Inferior parietal cortex (tissue), 1 donor: ENCODE measurements around the gene ARHGAP8.
A peak's percentile ranks its signal among the peaks of the same experiment; 100 is the strongest.
"Not testable (repeated sequence)": the region's sequence is repeated elsewhere in the genome, so short reads cannot be mapped to it uniquely, and the experiment has no call there.

Source experiments
- DNase-seq: peaks from one replicate; pipeline ENCODE4 v3.0.0-alpha.2; 2016; ENCODE audit errors: extremely low spot score

The ARHGAP8 gene

GRCh38 chr22:44739024-44739423 is 13.4 kb upstream of the ARHGAP8 start:
- no peak for DNase-seq

GRCh38 chr22:44739666-44740065 is 12.7 kb upstream of the ARHGAP8 start:
- DNase-seq: not testable (repeated sequence)

- no peak for DNase-seq
Observed at GRCh38 chr22:44740307-44740706, 12.1 kb upstream of the ARHGAP8 start.

GRCh38 chr22:44741929-44742328 is 10.4 kb upstream of the ARHGAP8 start:
- DNase-seq: no peak

GRCh38 chr22:44743247-44743646 is 9.1 kb upstream of the ARHGAP8 start:
- no peak for DNase-seq

- DNase-seq: no peak
Observed at GRCh38 chr22:44743804-44744211, 8.6 kb upstream of the ARHGAP8 start.

GRCh38 chr22:44745853-44746789 is 6.3 kb upstream of the ARHGAP8 start:
- DNase-seq: no peak

- DNase-seq: not testable (repeated sequence)
Observed at GRCh38 chr22:44747784-44748127, 4.6 kb upstream of the ARHGAP8 start.

GRCh38 chr22:44748524-44748923 is 3.9 kb upstream of the ARHGAP8 start:
- DNase-seq: no peak

GRCh38 chr22:44750481-44750880 is 1.9 kb upstream of the ARHGAP8 start:
- DNase-seq: no peak

- no peak for DNase-seq
Observed at GRCh38 chr22:44753189-44754042, 1.0 kb downstream of the ARHGAP8 start.

- DNase-seq: no peak
Observed at GRCh38 chr22:44754998-44755397, 2.6 kb downstream of the ARHGAP8 start.

- DNase-seq: no peak
Observed at GRCh38 chr22:44755417-44755816, 3.0 kb downstream of the ARHGAP8 start.

- DNase-seq: no peak
Observed at GRCh38 chr22:44755956-44756361, 3.6 kb downstream of the ARHGAP8 start.

- peak; percentile 32 for DNase-seq
Observed at GRCh38 chr22:44758344-44758973, 6.1 kb downstream of the ARHGAP8 start.

- no peak for DNase-seq
Observed at GRCh38 chr22:44759001-44759400, 6.6 kb downstream of the ARHGAP8 start.

- DNase-seq: no peak
Observed at GRCh38 chr22:44759430-44760310, 7.3 kb downstream of the ARHGAP8 start.

- no peak for DNase-seq
Observed at GRCh38 chr22:44760476-44760875, 8.1 kb downstream of the ARHGAP8 start.

GRCh38 chr22:44761025-44761424 is 8.7 kb downstream of the ARHGAP8 start:
- DNase-seq: no peak

GRCh38 chr22:44764373-44764772 is 12.0 kb downstream of the ARHGAP8 start:
- no peak for DNase-seq

- no peak for DNase-seq
Observed at GRCh38 chr22:44764974-44765373, 12.6 kb downstream of the ARHGAP8 start.
